Activated CD4-positive, alpha-beta T cell treated with anti-CD3 and anti-CD28 coated beads, Interleukin-2, Interleukin-4, amounts not matched to agents 100 ng/mL and 50 ng/mL, durations not matched to agents 16 hours and 8 hours (primary cell): ENCODE results near the gene RANBP6.

Experiments
- DNase-seq: peaks from one replicate; pipeline ENCODE4 v3.0.0-alpha.2; 2020; ENCODE audit warnings: low spot score

The RANBP6 gene

GRCh38 chr9:6007058-6007769 is 8.2 kb downstream of the RANBP6 start:
- DNase-seq = peak; percentile 95

DNA sequence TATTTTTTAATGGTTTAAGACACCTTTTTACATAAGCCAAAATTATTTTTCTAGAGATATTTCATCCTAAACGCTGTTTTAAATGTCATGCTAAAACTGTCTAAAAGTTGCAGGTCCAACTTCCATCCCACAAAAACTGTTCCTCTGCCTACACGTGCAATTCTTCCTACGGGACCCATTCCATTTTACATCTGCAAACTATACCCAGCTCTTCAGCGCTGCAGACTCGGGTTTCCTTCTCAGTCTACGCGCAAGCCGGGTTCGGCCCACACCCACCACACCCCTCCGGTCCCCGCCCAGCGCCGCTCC is 8.7 kb downstream of the RANBP6 start:
- DNase-seq = no peak

GRCh38 chr9:6000955-6001354 is 14.5 kb downstream of the RANBP6 start:
- DNase-seq = no peak

GRCh38 chr9:5999443-6000101 is 15.9 kb downstream of the RANBP6 start:
- DNase-seq = no peak

DNA sequence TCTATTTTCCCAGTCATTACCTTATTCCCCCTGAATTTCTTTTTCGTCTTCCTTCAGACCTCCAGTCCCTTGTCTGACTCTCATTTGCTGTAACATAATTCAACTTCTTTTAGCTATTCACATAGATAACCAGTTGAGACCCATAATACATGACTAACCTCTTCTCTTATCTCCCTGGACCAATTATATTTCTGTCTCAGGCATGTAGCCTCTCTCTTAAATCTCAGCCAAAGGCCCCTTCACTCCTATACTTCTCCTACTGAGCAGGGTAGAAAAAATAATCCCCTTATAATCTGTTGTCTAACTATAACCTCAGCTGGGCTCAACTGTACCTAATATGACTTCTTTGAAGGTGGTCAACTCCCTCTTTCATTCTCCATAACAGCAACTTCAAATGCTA is 20.9 kb downstream of the RANBP6 start:
- DNase-seq = no peak

DNA sequence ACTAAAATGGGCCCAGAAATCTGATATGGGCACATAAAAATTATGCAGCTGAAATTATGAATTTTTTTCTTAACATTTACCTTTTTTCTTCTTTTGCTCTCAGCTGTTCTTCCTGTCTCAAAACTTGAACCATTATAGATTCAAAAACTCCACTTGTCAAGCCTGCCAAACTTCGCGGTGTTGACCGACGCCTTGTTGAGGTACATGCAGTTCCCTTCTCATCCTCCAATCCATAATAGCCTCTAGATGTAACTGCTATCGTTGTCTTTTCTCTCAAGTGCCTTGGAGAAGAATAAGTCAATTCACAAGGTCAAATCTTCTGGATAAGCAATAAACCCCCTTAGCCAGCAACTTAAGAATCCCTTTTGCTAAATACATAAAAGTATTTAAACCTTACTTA is 27.2 kb downstream of the RANBP6 start:
- DNase-seq = no peak

DNA sequence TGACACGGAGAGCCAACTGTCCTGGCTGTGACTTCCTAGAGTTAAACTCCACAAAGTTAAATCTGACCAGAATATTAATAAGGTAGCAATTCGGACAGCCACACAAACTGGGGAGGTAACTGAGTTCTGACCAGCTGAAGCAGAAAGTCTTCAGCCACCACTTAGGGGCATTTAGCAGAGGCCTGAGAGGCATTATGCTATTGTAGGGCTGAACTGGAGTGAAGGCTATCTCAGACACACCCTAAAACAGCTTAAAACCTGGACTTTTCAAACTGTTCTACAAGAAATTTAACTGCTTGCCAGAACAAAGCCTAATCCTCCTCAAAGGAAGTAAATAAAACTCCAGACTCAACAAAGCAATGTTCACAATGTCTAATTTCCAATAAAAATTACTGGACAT is 32.4 kb downstream of the RANBP6 start:
- DNase-seq = no peak

GRCh38 chr9:5982317-5982716 is 33.1 kb downstream of the RANBP6 start:
- no peak for DNase-seq

- DNase-seq = no peak
These were observed 36.9 kb downstream of the RANBP6 start for GRCh38 chr9:5978523-5978922.

GRCh38 chr9:5976674-5977397 is 38.6 kb downstream of the RANBP6 start:
- DNase-seq = no peak

DNA sequence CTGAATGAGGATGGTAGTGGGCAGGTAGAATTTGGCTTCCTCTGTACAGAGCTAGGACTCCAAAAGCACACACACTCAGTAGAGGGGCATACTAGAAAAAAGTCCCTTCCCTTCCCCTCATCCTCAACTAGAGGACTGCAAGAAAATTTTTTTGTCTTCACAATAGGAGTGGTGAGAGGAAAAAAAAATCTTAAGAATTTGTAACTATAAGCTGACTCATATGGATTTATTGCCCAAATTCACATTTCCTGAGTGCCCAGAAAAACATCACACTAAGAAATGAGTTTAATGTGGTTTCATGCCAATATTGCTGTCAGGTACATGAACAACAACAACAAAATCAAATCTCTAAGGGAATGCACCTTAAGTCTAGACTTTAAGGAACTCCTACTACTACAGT is 43.7 kb downstream of the RANBP6 start:
- no peak for DNase-seq
